Measurements from ENCODE around the gene KCTD3.

The KCTD3 gene

GRCh38 chr1:215581896-215582295 is 14.8 kb downstream of the KCTD3 start:
- H3K9me3 Mint-ChIP-seq = peaks cover 3% of the 10 kb centered on the region
- H3K27me3 Mint-ChIP-seq = no peaks in the 10 kb centered on the region
- peaks cover 8% of the 10 kb centered on the region for H3K36me3 Mint-ChIP-seq

GRCh38 chr1:215583185-215583749 is 16.2 kb downstream of the KCTD3 start:
- Mint-ChIP-seq H3K4me3 (no peak overlapping the region), H3K36me3 (peaks cover 8% of the 10 kb centered on the region), H3K27me3 (no peaks in the 10 kb centered on the region), H3K27ac (no peak overlapping the region), H3K9me3 (peaks cover 3% of the 10 kb centered on the region), H3K4me1 (no peaks in the 10 kb centered on the region)
- no peak for DNase-seq (ENCODE audit: low spot score in 2 of 2)
- ATAC-seq (ENCODE audit: low read depth) = no peak

More at GRCh38 chr1:215581896-215582295, 14.8 kb downstream of the KCTD3 start:
- ATAC-seq (ENCODE audit: low read depth) = no peak
- no peak for DNase-seq (ENCODE audit: low spot score in 2 of 2)
- Mint-ChIP-seq H3K4me3 (no peak overlapping the region), H3K27ac (no peak overlapping the region), H3K4me1 (no peaks in the 10 kb centered on the region)

- H3K27me3 Mint-ChIP-seq = no peaks in the 10 kb centered on the region
- DNase-seq (ENCODE audit: low spot score in 2 of 2) (no peak), ATAC-seq (ENCODE audit: low read depth) (no peak)
- H3K9me3 Mint-ChIP-seq = peaks cover 3% of the 10 kb centered on the region
- H3K36me3 Mint-ChIP-seq = peaks cover 8% of the 10 kb centered on the region
- H3K27ac Mint-ChIP-seq = no peak overlapping the region
- no peak overlapping the region for H3K4me3 Mint-ChIP-seq
- no peaks in the 10 kb centered on the region for H3K4me1 Mint-ChIP-seq
Observed at GRCh38 chr1:215584389-215584788, 17.3 kb downstream of the KCTD3 start.

- ATAC-seq (ENCODE audit: low read depth) (no peak), DNase-seq (ENCODE audit: low spot score in 2 of 2) (no peak)
- H3K4me3 Mint-ChIP-seq = no peak overlapping the region
- peaks cover 7% of the 10 kb centered on the region for H3K36me3 Mint-ChIP-seq
- no peaks in the 10 kb centered on the region for H3K4me1 Mint-ChIP-seq
- H3K27ac Mint-ChIP-seq = no peak overlapping the region
- H3K27me3 Mint-ChIP-seq = no peaks in the 10 kb centered on the region
- H3K9me3 Mint-ChIP-seq = peaks cover 7% of the 10 kb centered on the region
Observed at GRCh38 chr1:215589650-215590435, 22.7 kb downstream of the KCTD3 start.

GRCh38 chr1:215590779-215591491 is 23.8 kb downstream of the KCTD3 start:
- Mint-ChIP-seq H3K4me1 (no peaks in the 10 kb centered on the region), H3K4me3 (no peak overlapping the region), H3K36me3 (peaks cover 5% of the 10 kb centered on the region), H3K27ac (no peak overlapping the region), H3K9me3 (peaks cover 5% of the 10 kb centered on the region), H3K27me3 (no peaks in the 10 kb centered on the region)
- DNase-seq (ENCODE audit: low spot score in 2 of 2) (no peak), ATAC-seq (ENCODE audit: low read depth) (no peak)

- ATAC-seq (ENCODE audit: low read depth) (no peak), DNase-seq (ENCODE audit: low spot score in 2 of 2) (no peak)
- Mint-ChIP-seq H3K4me1 (no peaks in the 10 kb centered on the region), H3K27me3 (no peaks in the 10 kb centered on the region), H3K9me3 (peaks cover 5% of the 10 kb centered on the region), H3K27ac (no peak overlapping the region), H3K4me3 (no peak overlapping the region), H3K36me3 (peaks cover 6% of the 10 kb centered on the region)
Observed at GRCh38 chr1:215594640-215595039, 27.5 kb downstream of the KCTD3 start.

- Mint-ChIP-seq H3K4me3 (no peak overlapping the region), H3K27ac (no peak overlapping the region), H3K9me3 (peaks cover 5% of the 10 kb centered on the region), H3K4me1 (no peaks in the 10 kb centered on the region), H3K27me3 (no peaks in the 10 kb centered on the region), H3K36me3 (peaks cover 6% of the 10 kb centered on the region)
- ATAC-seq (ENCODE audit: low read depth) = no peak
- DNase-seq (ENCODE audit: low spot score in 2 of 2) = no peak
Observed at GRCh38 chr1:215595231-215595630, 28.1 kb downstream of the KCTD3 start.

- Mint-ChIP-seq H3K4me3 (no peak overlapping the region), H3K9me3 (no peaks in the 10 kb centered on the region), H3K4me1 (no peaks in the 10 kb centered on the region), H3K27ac (no peak overlapping the region), H3K36me3 (peaks cover 3% of the 10 kb centered on the region), H3K27me3 (no peaks in the 10 kb centered on the region)
- no peak for ATAC-seq (ENCODE audit: low read depth)
- no peak for DNase-seq (ENCODE audit: low spot score in 2 of 2)
Observed at GRCh38 chr1:215597961-215598360, 30.9 kb downstream of the KCTD3 start.

GRCh38 chr1:215599418-215600074 is 32.4 kb downstream of the KCTD3 start:
- Mint-ChIP-seq H3K4me1 (no peaks in the 10 kb centered on the region), H3K27ac (no peak overlapping the region), H3K4me3 (no peak overlapping the region), H3K36me3 (peaks cover 3% of the 10 kb centered on the region), H3K9me3 (no peaks in the 10 kb centered on the region), H3K27me3 (no peaks in the 10 kb centered on the region)
- DNase-seq (ENCODE audit: low spot score in 2 of 2) = no peak
- ATAC-seq (ENCODE audit: low read depth) = no peak

GRCh38 chr1:215600258-215600792 is 33.2 kb downstream of the KCTD3 start:
- no peak overlapping the region for H3K27ac Mint-ChIP-seq
- ATAC-seq (ENCODE audit: low read depth) (no peak), DNase-seq (ENCODE audit: low spot score in 2 of 2) (no peak)
- H3K4me1 Mint-ChIP-seq = no peaks in the 10 kb centered on the region
- no peak overlapping the region for H3K4me3 Mint-ChIP-seq
- peaks cover 3% of the 10 kb centered on the region for H3K36me3 Mint-ChIP-seq
- no peaks in the 10 kb centered on the region for H3K27me3 Mint-ChIP-seq
- H3K9me3 Mint-ChIP-seq = no peaks in the 10 kb centered on the region

- H3K27ac Mint-ChIP-seq = no peak overlapping the region
- H3K4me1 Mint-ChIP-seq = no peaks in the 10 kb centered on the region
- H3K36me3 Mint-ChIP-seq = peaks cover 3% of the 10 kb centered on the region
- no peak overlapping the region for H3K4me3 Mint-ChIP-seq
- H3K9me3 Mint-ChIP-seq = no peaks in the 10 kb centered on the region
- ATAC-seq (ENCODE audit: low read depth) (no peak), DNase-seq (ENCODE audit: low spot score in 2 of 2) (no peak)
- H3K27me3 Mint-ChIP-seq = no peaks in the 10 kb centered on the region
Observed at GRCh38 chr1:215600867-215601266, 33.8 kb downstream of the KCTD3 start.

- H3K27me3 Mint-ChIP-seq = no peaks in the 10 kb centered on the region
- ATAC-seq (ENCODE audit: low read depth) (no peak), DNase-seq (ENCODE audit: low spot score in 2 of 2) (no peak)
- peaks cover 3% of the 10 kb centered on the region for H3K36me3 Mint-ChIP-seq
- H3K4me3 Mint-ChIP-seq = no peak overlapping the region
- no peaks in the 10 kb centered on the region for H3K4me1 Mint-ChIP-seq
- H3K27ac Mint-ChIP-seq = no peak overlapping the region
- H3K9me3 Mint-ChIP-seq = no peaks in the 10 kb centered on the region
Observed at GRCh38 chr1:215601276-215601675, 34.2 kb downstream of the KCTD3 start.

GRCh38 chr1:215603319-215603718 is 36.2 kb downstream of the KCTD3 start:
- Mint-ChIP-seq H3K36me3 (no peaks in the 10 kb centered on the region), H3K27ac (no peak overlapping the region), H3K4me1 (no peaks in the 10 kb centered on the region), H3K4me3 (no peak overlapping the region), H3K27me3 (no peaks in the 10 kb centered on the region), H3K9me3 (no peaks in the 10 kb centered on the region)
- no peak for DNase-seq (ENCODE audit: low spot score in 2 of 2)
- ATAC-seq (ENCODE audit: low read depth) = no peak
